WTC11 (cell line): ENCODE measurements around the gene ADGRG3. TPM values are rescaled to one million over a fixed set of nuclear protein-coding genes. Genes with fewer than 3 reads are reported as not detected.
"Not testable (repeated sequence)": the region's sequence is repeated elsewhere in the genome, so short reads cannot be mapped to it uniquely, and the experiment has no call there.

ENCODE experiments used
- ATAC-seq: fragments of 200-7000 bp; cut with Tn5 transposase; 2 replicates; pipeline ENCODE4 v1.10.0; 2021; ENCODE audit warnings: mild to moderate bottlenecking, moderate library complexity
- CTCF ChIA-PET: fragments of 300-600 bp; sonication (Branson Sonifier 250); formaldehyde crosslinking; loops from one replicate; lab custom pipeline; 2021; ENCODE audit warnings: antibody characterized with exemption; lab: Charles Lee
- POLR2A ChIA-PET: fragments of 350-600 bp; sonication (Branson Sonifier 250); formaldehyde crosslinking; loops from one replicate; lab custom pipeline; 2021; ENCODE audit warnings: antibody characterized with exemption; lab: Charles Lee
- DNase-seq: peaks from one replicate; pipeline ENCODE4 v3.0.0; 2021; ENCODE audit warnings: low spot score
- H3K27ac Mint-ChIP-seq: 2 replicates; pipeline ENCODE4 v1.8.0; 2021; ENCODE audit warnings: mixed read lengths
- H3K27me3 Mint-ChIP-seq: 2 replicates; pipeline ENCODE4 v1.8.0; 2021; ENCODE audit warnings: low read depth, mild to moderate bottlenecking, moderate library complexity, mixed read lengths
- H3K36me3 Mint-ChIP-seq: 2 replicates; pipeline ENCODE4 v1.8.0; 2021; ENCODE audit warnings: mixed read lengths
- H3K4me1 Mint-ChIP-seq: 2 replicates; pipeline ENCODE4 v1.8.0; 2022; ENCODE audit warnings: mixed read lengths
- H3K4me3 Mint-ChIP-seq: 2 replicates; pipeline ENCODE4 v1.8.0; 2021; ENCODE audit warnings: mild to moderate bottlenecking, moderate library complexity, mixed read lengths
- H3K9me3 Mint-ChIP-seq: 2 replicates; pipeline ENCODE4 v1.8.0; 2021; ENCODE audit warnings: mixed read lengths
- AFF4 ChIP-seq: sonication (generic); formaldehyde crosslinking; IDR thresholded peaks from 2 replicates; pipeline ENCODE4 v1.8.1; 2023; ENCODE audit warnings: mild to moderate bottlenecking, missing genetic modification reagents, borderline replicate concordance
- ATF2 ChIP-seq: sonication (generic); formaldehyde crosslinking; IDR thresholded peaks from 2 replicates; pipeline ENCODE4 v1.8.1; 2022; ENCODE audit warnings: low read depth, missing genetic modification reagents, borderline replicate concordance
- ATF6 ChIP-seq: sonication (generic); formaldehyde crosslinking; IDR thresholded peaks from 2 replicates; pipeline ENCODE4 v1.8.1; 2023; ENCODE audit warnings: mild to moderate bottlenecking, missing genetic modification reagents
- CBFB ChIP-seq: sonication (generic); formaldehyde crosslinking; IDR thresholded peaks from 2 replicates; pipeline ENCODE4 v1.8.1; 2022; ENCODE audit warnings: mild to moderate bottlenecking, low read depth, missing genetic modification reagents
- CDX4 ChIP-seq: fragments of 250-450 bp; sonication (Bioruptor Pico); IDR thresholded peaks from 2 replicates; pipeline ENCODE4 v1.9.0; 2021; ENCODE audit warnings: moderate library complexity, mild to moderate bottlenecking, inconsistent platforms, borderline replicate concordance
- ESRRA ChIP-seq: sonication (generic); formaldehyde crosslinking; IDR thresholded peaks from 2 replicates; pipeline ENCODE4 v1.8.1; 2022; ENCODE audit warnings: mild to moderate bottlenecking, missing genetic modification reagents, borderline replicate concordance
- HMGXB4 ChIP-seq: sonication (generic); formaldehyde crosslinking; IDR thresholded peaks from 2 replicates; pipeline ENCODE4 v1.8.1; 2023; ENCODE audit warnings: mild to moderate bottlenecking, moderate library complexity, missing genetic modification reagents
- NFATC4 ChIP-seq: fragments of 250-450 bp; sonication (Bioruptor Pico); IDR thresholded peaks from 2 replicates; pipeline ENCODE4 v1.9.0; 2021; ENCODE audit warnings: mild to moderate bottlenecking
- SMAD4 ChIP-seq: sonication (generic); formaldehyde crosslinking; IDR thresholded peaks from 2 replicates; pipeline ENCODE4 v1.8.0; 2022; ENCODE audit warnings: mild to moderate bottlenecking, missing genetic modification reagents
- USF2 ChIP-seq: sonication (generic); formaldehyde crosslinking; IDR thresholded peaks from 2 replicates; pipeline ENCODE4 v1.8.1; 2023; ENCODE audit warnings: mild to moderate bottlenecking, missing genetic modification reagents, moderate library complexity
- ZBTB21 ChIP-seq: sonication (generic); formaldehyde crosslinking; IDR thresholded peaks from 2 replicates; pipeline ENCODE4 v1.8.1; 2023; ENCODE audit warnings: mild to moderate bottlenecking, missing genetic modification reagents, borderline replicate concordance
- ZNF138 ChIP-seq: sonication (generic); formaldehyde crosslinking; conservative IDR thresholded peaks from 2 replicates; pipeline ENCODE4 v1.8.1; 2022; ENCODE audit warnings: mild to moderate bottlenecking, moderate library complexity, missing genetic modification reagents
- ZNF219 ChIP-seq: sonication (generic); formaldehyde crosslinking; IDR thresholded peaks from 2 replicates; pipeline ENCODE4 v1.8.0; 2023; ENCODE audit warnings: missing genetic modification reagents, mild to moderate bottlenecking, borderline replicate concordance
- ZNF416 ChIP-seq: fragments of 250-450 bp; sonication (Bioruptor Pico); IDR thresholded peaks from 2 replicates; pipeline ENCODE4 v1.9.0; 2021; ENCODE audit warnings: mild to moderate bottlenecking, inconsistent platforms
- ZNF532 ChIP-seq: fragments of 250-450 bp; sonication (Bioruptor Pico); IDR thresholded peaks from 2 replicates; pipeline ENCODE4 v1.9.0; 2021; ENCODE audit warnings: mild to moderate bottlenecking, borderline replicate concordance
- total RNA-seq: library from RNA; stranded (reverse); gene quantifications from 3 replicates; pipeline ENCODE4 v1.2.3, GENCODE V29; 2021

Gene ADGRG3
- total RNA-seq, 1 experiment from 2014 or later: 0.44 TPM

- H3K36me3 Mint-ChIP-seq, CTCF ChIA-PET, H3K4me1 Mint-ChIP-seq, POLR2A ChIA-PET, H3K9me3 Mint-ChIP-seq, H3K27ac Mint-ChIP-seq, DNase-seq, H3K27me3 Mint-ChIP-seq, ATAC-seq, H3K4me3 Mint-ChIP-seq: not testable (repeated sequence)
Observed at GRCh38 chr16:57729852-57730251, 61.7 kb downstream of the ADGRG3 start.

- Mint-ChIP-seq H3K36me3 (no peaks in the 10 kb centered on the region), H3K4me1 (peaks cover 6% of the 10 kb centered on the region), H3K27me3 (peaks cover 3% of the 10 kb centered on the region; the same call in 1 of the 2 replicates), H3K9me3 (no peaks in the 10 kb centered on the region; the same call in 1 of the 2 replicates), H3K27ac (no peak overlapping the region), H3K4me3 (no peak overlapping the region)
- CTCF ChIA-PET: interaction anchor here (0.8 to 1.2 kb wide), 2 partner anchors 11 to 64 kb away, joined by 3 read pairs; no protein-coding TSS in a partner anchor
- ATAC-seq: no peak
- POLR2A ChIA-PET: no interaction called here
- DNase-seq: no peak
- TF ChIP-seq CBFB: no peak
- TF ChIP-seq SMAD4: no peak
- no peak for TF ChIP-seq ZBTB21 (CRISPR knock-in tag)
- no peak for TF ChIP-seq CDX4 (CRISPR knock-in tag)
- TF ChIP-seq ZNF138 (CRISPR knock-in tag): no peak
- TF ChIP-seq ESRRA: no peak
- no peak for TF ChIP-seq HMGXB4 (CRISPR knock-in tag)
- no peak for TF ChIP-seq USF2 (CRISPR knock-in tag)
- TF ChIP-seq ATF6: no peak
- TF ChIP-seq ZNF416 (CRISPR knock-in tag): no peak
- TF ChIP-seq AFF4: no peak
- no peak for TF ChIP-seq ZNF219
- TF ChIP-seq NFATC4 (CRISPR knock-in tag): no peak
- no peak for TF ChIP-seq ZNF532 (CRISPR knock-in tag)
- no peak for TF ChIP-seq ATF2
Observed at GRCh38 chr16:57730771-57731730, 62.9 kb downstream of the ADGRG3 start.
